Ammon's horn (tissue), 1 donor: ENCODE results near the gene ERCC4.
"Not testable (repeated sequence)": the region's sequence is repeated elsewhere in the genome, so short reads cannot be mapped to it uniquely, and the experiment has no call there.

Experiments used
- DNase-seq: peaks from one replicate; pipeline ENCODE4 v3.0.0-alpha.2; 2016; ENCODE audit warnings: low spot score

ERCC4 gene

GRCh38 chr16:13919683-13920509, at the start of gene ERCC4:
Gene ERCC4 (plus strand): TSS chr16:13920154. CDS start chr16:13920166, 12 bp downstream.
- peak; percentile 99 for DNase-seq

GRCh38 chr16:13873835-13874438, 46.0 kb upstream of the ERCC4 start:
- peak; percentile 34 for DNase-seq

GRCh38 chr16:13875614-13876284, 44.2 kb upstream of the ERCC4 start:
- DNase-seq = no peak

- no peak for DNase-seq
Observed at GRCh38 chr16:13883276-13883675, 36.7 kb upstream of the ERCC4 start.

GRCh38 chr16:13883881-13884280, 36.1 kb upstream of the ERCC4 start:
- DNase-seq = no peak

GRCh38 chr16:13885700-13886099, 34.3 kb upstream of the ERCC4 start:
- no peak for DNase-seq

- DNase-seq = no peak
Observed at GRCh38 chr16:13886608-13887007, 33.3 kb upstream of the ERCC4 start.

GRCh38 chr16:13889323-13889722, 30.6 kb upstream of the ERCC4 start:
- not testable (repeated sequence) for DNase-seq

- DNase-seq = no peak
Observed at GRCh38 chr16:13892301-13892700, 27.7 kb upstream of the ERCC4 start.

- DNase-seq = no peak
Observed at GRCh38 chr16:13895516-13895915, 24.4 kb upstream of the ERCC4 start.

GRCh38 chr16:13896543-13897182, 23.3 kb upstream of the ERCC4 start:
- no peak for DNase-seq

- no peak for DNase-seq
Observed at GRCh38 chr16:13897806-13898205, 22.1 kb upstream of the ERCC4 start.

GRCh38 chr16:13898233-13898632, 21.7 kb upstream of the ERCC4 start:
- no peak for DNase-seq

GRCh38 chr16:13902052-13902451, 17.9 kb upstream of the ERCC4 start:
- DNase-seq = no peak

GRCh38 chr16:13902677-13903076, 17.3 kb upstream of the ERCC4 start:
- DNase-seq = no peak

- DNase-seq = no peak
Observed at GRCh38 chr16:13904179-13904691, 15.7 kb upstream of the ERCC4 start.

GRCh38 chr16:13904822-13905221, 15.1 kb upstream of the ERCC4 start:
- not testable (repeated sequence) for DNase-seq

- DNase-seq = no peak
Observed at GRCh38 chr16:13906168-13907089, 13.5 kb upstream of the ERCC4 start.

GRCh38 chr16:13907431-13907830, 12.5 kb upstream of the ERCC4 start:
- no peak for DNase-seq

GRCh38 chr16:13909069-13909468, 10.9 kb upstream of the ERCC4 start:
- no peak for DNase-seq

- DNase-seq = peak; percentile 73
Observed at GRCh38 chr16:13909872-13910303, 10.1 kb upstream of the ERCC4 start.
